ENCODE data around the gene INHBE.
"Not testable (repeated sequence)": the region's sequence is repeated elsewhere in the genome, so short reads cannot be mapped to it uniquely, and the experiment has no call there.

Gene INHBE

GRCh38 chr12:57454566-57455373, at the start of gene INHBE:
INHBE (plus strand) TSS chr12:57455307; CDS start chr12:57455537, 230 bp downstream.
- no peak for DNase-seq (ENCODE audit: low read depth in 2 of 2)

DNA sequence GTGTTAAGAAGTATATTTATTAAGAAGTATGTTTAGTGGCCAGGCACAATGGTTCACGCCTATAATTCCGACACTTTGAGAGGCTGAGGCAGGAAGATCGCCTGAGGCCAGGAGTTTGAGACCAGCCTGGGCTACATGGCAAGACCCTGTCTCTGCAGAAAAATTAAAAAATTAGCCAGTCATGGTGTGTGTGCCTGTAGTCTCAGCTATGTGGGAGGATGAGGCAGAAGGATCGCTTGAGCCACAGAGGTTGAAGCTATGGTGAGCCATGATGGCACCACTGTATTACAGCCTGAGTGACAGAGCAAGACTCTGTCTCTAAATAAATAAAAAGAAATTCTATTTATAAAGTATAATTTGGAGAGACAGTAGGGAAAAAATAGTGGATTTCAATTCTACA, 44.6 kb upstream of the INHBE start:
- no peak for DNase-seq (ENCODE audit: low read depth in 2 of 2)

DNA sequence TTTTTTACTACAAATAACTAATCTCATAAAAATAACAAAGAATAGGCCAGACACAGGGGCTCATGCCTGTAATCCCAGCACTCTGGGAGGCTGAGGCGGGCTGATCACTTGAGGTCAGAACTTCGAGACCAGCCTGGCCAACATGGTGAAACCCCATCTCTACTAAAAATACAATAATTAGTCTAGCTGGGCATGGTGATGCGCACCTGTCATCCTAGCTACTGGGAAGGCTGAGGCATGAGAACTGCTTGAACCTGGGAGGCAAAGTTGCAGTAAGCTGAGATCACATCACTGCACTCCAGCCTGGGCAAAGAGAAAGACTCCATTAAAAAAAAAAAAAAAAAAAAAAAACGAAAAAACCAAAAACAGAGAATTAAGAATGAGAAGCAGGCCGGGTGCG, 40.9 kb upstream of the INHBE start:
- DNase-seq (ENCODE audit: low read depth in 2 of 2), result not testable (repeated sequence)

DNA sequence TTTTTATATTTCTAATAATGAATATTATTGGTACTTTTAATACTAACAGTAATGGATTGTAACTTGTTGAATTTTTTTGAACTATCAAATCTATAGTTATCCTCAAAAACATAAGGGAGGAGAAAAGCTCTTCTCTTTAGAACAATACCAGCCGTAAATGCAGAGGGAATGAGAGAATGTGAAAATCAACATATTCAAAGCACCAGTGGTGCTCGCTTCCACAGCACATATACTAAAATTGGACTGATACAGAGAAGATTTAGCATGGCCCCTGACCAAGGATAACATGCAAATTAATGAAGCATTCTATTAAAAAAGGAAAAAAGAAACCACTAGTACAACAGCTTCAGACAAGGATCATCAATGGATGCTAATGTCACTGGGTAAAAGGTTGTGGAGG, 40.0 kb upstream of the INHBE start:
- no peak for DNase-seq (ENCODE audit: low read depth in 2 of 2)

DNA sequence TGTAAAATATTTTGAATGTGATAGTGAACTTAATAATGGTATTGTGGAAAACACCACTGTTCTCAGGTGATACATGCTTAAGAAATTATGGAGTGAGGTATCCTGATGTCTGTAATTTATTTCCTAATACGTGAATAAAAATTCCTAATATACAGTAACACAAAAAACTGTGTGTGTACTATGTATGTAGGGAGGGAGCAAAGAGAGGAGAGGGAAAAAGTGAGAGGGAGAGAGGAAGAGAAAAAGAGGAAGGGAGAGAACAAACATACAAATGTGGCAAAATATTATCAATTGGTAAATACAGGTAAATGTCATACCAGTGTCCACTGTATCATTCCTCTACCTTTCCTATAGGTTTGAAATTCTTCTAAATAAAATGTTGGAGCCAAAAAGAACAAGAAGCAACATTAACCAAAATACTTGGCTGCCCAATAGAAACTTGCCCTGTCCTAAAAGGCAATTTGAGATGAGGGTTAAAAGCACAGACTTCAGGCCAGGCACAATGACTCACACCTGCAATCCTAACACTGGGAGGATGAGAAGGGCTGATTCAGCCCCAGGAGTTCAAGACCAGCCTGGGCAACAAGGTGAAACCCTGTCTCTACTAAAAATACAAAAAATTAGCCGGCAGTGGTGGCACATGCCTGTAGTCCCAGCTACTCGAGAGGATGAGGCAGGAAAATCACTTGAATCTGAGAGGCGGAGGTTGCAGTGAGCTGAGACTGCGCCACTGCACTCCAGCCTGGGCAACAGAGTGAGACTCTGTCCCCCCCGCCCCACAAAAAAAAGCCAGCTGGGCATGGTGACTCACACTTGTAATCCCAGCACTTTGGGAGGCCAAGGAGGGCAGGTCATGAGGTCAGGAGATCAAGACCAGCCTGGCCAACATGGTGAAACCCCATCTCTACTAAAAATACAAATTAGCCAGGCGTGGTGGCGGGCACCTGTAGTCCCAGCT, 38.8 kb upstream of the INHBE start:
- no peak for DNase-seq (ENCODE audit: low read depth in 2 of 2)

DNA sequence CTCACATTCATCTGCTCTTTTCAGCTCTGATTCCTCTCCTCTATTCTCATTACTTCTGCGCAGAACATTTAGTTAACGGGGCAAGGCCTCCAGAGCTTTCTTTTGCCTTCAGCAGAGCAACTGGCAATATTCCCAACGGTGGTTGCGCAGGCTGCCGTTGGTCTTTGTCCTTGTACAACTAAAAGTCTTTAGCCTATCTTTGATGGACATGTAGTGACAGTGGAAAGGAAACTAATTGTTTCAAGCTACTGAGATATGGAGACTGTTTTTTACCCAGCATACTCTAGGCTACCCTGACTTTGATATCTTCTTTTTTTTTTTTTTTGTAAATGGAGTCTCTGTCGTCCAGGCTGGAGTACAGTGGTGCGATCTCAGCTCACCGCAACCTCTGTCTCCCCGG, 36.9 kb upstream of the INHBE start:
- no peak for DNase-seq (ENCODE audit: low read depth in 2 of 2)

DNA sequence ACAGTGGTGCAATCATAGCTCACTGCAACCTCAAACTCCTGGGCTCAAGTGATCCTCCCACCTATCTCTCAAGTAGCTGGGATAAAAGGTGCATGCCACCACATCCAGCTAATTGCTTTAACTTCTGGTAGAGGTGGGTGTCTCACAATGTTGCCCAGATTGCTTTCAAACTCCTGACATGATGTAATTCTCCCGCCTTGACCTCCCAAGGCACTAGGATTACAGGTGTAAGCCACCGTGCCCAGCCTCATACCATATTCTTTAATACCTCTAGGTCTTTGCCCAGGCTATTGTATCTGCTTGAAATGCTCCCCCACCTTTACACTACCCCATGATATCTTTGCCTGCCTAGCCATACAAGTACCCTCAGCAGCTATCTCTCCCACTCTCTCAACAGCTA, 35.6 kb upstream of the INHBE start:
- no peak for DNase-seq (ENCODE audit: low read depth in 2 of 2)

GRCh38 chr12:57420482-57420881, 34.6 kb upstream of the INHBE start:
- no peak for DNase-seq (ENCODE audit: low read depth in 2 of 2)

GRCh38 chr12:57426948-57427347, 28.2 kb upstream of the INHBE start:
- DNase-seq (ENCODE audit: low read depth in 2 of 2), result not testable (repeated sequence)

DNA sequence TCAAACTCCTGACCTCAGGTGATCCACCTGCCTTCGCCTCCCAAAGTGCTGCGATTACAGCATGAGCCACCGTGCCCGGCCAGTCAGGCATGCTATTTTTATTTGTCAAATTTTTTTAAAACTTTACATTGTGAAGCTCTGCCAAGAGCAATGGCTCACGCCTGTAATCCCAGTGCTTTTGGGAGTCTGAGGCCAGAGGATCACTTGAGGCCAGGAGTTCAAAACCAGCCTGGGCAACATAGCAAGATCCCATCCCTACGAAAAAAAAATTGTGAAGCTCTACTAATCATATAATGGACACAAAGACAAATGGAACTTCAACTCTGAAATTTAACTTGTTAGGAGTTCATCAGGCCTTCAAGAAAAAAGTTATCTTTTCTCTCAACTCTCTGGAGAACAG, 26.1 kb upstream of the INHBE start:
- no peak for DNase-seq (ENCODE audit: low read depth in 2 of 2)

DNA sequence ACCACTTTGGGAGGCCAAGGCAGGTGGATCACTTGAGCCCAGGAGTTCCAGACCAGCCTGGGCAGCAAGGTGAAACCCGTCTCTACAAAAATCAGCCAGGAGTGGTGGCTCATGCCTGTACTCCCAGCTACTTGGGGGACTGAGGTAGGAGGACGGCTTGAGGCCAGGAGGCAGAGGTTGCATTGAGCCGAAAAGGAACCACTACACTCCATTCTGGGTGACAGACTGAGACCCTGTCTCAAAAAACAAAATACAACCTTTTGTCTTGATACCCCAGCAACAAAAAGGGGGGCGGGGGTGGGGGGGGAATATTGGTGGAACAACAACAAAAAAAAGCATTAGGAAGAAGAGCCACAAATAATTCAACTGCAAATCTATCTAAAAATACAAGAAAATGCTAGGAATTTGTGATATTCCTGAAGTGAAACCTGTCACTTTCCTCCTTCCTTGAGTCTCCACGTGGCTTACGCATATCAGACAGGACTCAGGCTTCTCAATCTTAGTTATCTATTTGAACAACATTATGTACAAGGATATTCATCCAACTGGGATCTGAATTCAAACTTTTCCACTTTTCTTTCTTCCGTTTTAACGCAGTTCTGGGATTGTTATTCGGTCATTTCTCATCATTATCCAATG, 25.5 kb upstream of the INHBE start:
- no peak for DNase-seq (ENCODE audit: low read depth in 2 of 2)

- peak in 1 of 2 donors; percentile 21 for DNase-seq (ENCODE audit: low read depth in 2 of 2)
Observed at GRCh38 chr12:57430112-57430930, 24.8 kb upstream of the INHBE start.

DNA sequence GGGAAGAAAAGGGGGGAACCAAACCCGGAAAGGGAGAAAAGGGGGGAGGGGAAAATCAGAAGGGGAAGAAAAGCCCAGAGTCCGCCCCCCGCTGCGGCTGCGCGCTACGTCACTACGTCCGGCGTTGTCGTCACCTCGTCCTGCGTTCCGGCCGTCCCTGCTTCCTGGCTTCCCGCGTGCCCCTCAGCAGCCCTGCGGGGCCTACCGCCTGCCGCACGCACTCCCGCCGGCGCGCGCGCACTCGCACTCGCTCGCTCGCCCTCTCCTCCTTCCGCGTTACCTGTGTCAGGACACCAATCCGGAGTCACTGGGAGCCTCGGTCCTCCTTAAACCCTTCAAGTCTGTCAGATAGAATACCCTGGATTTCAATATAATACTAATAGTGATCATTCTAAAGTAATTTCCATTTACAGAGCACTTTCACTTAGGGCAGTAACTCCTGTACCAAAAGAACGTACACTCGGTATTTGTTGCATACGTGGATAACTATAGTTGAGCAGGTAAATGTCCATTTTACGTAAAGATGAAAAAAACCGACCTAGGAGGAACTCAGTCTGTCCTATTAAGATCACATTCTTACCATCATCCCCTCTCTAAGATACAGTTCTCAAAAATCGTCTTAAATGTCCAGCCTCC, 24.1 kb upstream of the INHBE start, which contains the start of gene R3HDM2:
R3HDM2 (minus strand) TSS at position 113 of the 636 bp plus-strand sequence. CDS start 120,615 bp downstream, outside the sequence.
- DNase-seq (ENCODE audit: low read depth in 2 of 2), result peak; percentile 91 to 94

DNA sequence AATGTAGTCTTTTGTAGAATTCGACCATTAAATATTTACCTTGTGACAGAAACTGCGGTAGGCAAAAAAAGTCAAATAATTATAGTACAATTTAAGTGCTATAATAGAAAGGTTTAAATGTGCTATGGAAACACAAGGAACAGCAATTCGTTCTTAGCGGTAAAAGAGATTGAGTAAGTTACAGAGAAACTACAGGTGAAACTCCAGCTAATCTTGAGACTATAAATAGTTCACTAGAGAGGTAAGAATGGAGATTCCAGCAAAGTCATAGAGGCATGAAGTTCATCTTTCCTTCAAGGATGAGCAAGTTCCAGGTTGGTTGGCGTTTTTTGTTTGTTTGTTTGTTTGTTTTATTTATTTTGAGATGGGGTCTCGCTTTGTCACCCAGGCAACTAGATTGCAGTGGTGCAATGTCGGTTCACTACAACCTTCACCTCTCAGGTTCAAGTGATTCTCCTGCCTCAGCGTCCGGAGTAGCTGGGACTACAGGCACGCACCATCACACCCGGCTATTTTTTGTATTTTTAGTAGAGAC, 23.4 kb upstream of the INHBE start:
- DNase-seq (ENCODE audit: low read depth in 2 of 2), result no peak

DNA sequence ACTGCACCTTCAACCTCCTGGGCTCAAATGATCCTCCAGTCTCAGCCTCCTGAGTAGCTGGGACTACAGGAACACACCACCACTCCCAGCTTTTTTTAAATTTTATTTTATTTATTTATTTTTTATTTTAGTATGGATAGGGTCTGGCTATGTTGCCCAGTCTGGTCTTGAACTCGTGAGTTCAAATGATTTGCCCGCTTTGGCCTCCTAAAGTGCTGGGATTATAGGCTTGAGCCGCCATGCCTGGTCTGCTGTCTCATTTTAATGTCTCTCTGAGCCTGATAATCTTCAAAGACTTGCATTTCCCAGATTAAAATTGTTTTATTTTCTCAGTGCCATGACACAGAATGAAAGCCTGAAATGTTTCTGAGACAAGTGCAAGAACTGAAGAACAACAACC, 21.7 kb upstream of the INHBE start:
- no peak for DNase-seq (ENCODE audit: low read depth in 2 of 2)

- no peak for DNase-seq (ENCODE audit: low read depth in 2 of 2)
Observed at GRCh38 chr12:57434517-57435223, 20.4 kb upstream of the INHBE start, which contains the start of gene INHBC. INHBC (plus strand) TSS chr12:57434784; CDS start chr12:57434887, 103 bp downstream.

DNA sequence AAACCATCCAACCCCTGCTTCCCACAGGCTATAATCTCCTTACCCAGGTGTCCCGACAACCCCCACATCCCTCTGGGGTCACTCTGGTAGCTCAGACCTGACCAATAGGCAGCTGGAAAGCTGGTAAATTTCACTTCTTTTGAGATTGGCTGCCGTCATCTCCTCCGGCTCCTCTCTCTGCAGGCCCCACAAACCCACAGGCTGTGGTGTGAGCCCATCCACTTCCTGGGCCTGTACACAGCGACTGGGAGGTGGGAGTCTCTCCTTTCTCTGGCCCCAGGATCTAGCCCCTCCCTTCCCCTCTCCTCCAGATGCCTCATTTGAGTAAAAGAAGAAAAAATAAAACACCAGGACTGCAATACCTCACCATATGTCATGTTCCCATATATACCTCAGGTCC, 19.8 kb upstream of the INHBE start:
- no peak for DNase-seq (ENCODE audit: low read depth in 2 of 2)

DNA sequence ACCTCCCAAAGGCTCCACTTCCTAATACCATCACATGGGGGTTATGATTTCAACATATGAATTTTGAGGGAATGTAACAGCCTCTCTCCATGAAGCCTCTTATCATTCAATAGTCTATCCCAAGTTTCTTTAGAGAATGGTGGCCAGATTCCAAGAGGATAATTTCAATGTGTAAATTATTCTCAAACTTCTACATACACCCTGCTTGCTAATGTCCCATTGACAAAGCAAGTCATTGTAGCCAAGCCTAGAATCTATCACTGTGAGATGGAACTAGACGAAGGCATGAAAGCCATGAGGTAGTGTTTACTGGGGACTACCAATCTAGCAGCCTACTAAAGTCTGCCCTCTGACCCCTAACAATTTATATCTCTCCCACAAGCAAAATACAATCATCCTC, 16.7 kb upstream of the INHBE start:
- no peak for DNase-seq (ENCODE audit: low read depth in 2 of 2)

DNA sequence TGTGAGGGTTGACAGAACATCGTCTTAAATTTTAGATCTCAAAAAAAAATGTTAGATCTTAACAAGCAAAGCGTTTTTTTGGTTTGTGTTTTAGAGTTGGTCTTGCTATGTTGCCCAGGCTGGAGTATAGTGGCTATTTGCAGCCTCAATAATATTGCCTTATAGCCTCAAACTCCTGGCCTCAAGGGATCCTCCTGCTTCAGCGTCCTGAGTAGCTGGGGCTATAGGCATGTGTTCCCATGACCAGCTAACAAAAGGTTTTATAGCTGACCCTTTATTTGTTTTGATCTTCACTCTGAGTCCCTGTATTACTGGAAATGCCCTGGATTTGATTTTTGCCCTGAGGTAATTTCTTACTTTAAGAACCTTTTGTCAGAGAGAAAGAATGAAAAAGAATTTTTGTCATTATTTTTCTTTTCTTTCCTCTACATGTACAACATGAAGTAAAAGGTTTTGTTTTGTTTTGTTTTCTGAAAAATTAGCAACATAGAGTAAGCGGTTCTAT, 15.3 kb upstream of the INHBE start:
- DNase-seq (ENCODE audit: low read depth in 2 of 2), result no peak

All from stimulated activated CD4-positive, alpha-beta T cell treated with anti-CD3 and anti-CD28 coated beads, Interleukin-1b, Interleukin-23, amount 100 ng/mL, for 4 hours (primary cell).